ENCODE results near the gene SERGEF. TPM values are rescaled to one million over a fixed set of nuclear protein-coding genes. Genes with fewer than 3 reads are reported as not detected.
A peak's percentile ranks its signal among the peaks of the same experiment; 100 is the strongest.

The SERGEF gene
- total RNA-seq, 4 donors from 2014 or later, result 42.1 to 61.6 (median 53.9) TPM

- Histone ChIP-seq H3K36me3 (peaks cover 0 to 3% (median 0%) of the 10 kb centered on the region in 3 donors), H3K27ac (no peak overlapping the region), H3K27me3 (no peaks in the 10 kb centered on the region), H3K9me3 (no peaks in the 10 kb centered on the region), H3K4me3 (no peak overlapping the region), H3K4me1 (no peaks in the 10 kb centered on the region)
- no peak for TF ChIP-seq POLR2A (IDR thresholded peaks at IDR 0.05)
- TF ChIP-seq EP300 (IDR thresholded peaks at IDR 0.05), result no peak
- no peak for TF ChIP-seq CTCF (IDR thresholded peaks at IDR 0.05)
- DNase-seq (ENCODE audit: low spot score in 2 of 2), result no peak
- WGBS, 2 donors, result 91 to 94% methylated on average over 2 of the region's 2 CpGs
These were observed 164.1 kb downstream of the SERGEF start for GRCh38 chr11:17848715-17849114.

- H3K27me3 ChIP-seq, result no peaks in the 10 kb centered on the region
- H3K36me3 ChIP-seq, result peaks cover 0 to 3% (median 0%) of the 10 kb centered on the region in 3 donors
- WGBS, 2 donors, result 64 to 72% methylated on average over 7 of the region's 7 CpGs
- no peaks in the 10 kb centered on the region for H3K9me3 ChIP-seq
- no peaks in the 10 kb centered on the region for H3K4me1 ChIP-seq
- no peak overlapping the region for H3K4me3 ChIP-seq
- H3K27ac ChIP-seq, result no peak overlapping the region
- TF ChIP-seq POLR2A (IDR thresholded peaks at IDR 0.05) (no peak), EP300 (IDR thresholded peaks at IDR 0.05) (no peak), CTCF (IDR thresholded peaks at IDR 0.05) (no peak)
- DNase-seq (ENCODE audit: low spot score in 2 of 2), result no peak
These were observed 165.9 kb downstream of the SERGEF start for GRCh38 chr11:17846852-17847453.

- Histone ChIP-seq H3K4me3 (no peak overlapping the region), H3K36me3 (peaks cover 0 to 3% (median 0%) of the 10 kb centered on the region in 3 donors), H3K27me3 (no peaks in the 10 kb centered on the region), H3K4me1 (no peaks in the 10 kb centered on the region), H3K9me3 (no peaks in the 10 kb centered on the region), H3K27ac (no peak overlapping the region)
- peak in 1 of 2 donors; percentile 17 for DNase-seq (ENCODE audit: low spot score in 2 of 2)
- no peak for TF ChIP-seq POLR2A (IDR thresholded peaks at IDR 0.05)
- TF ChIP-seq EP300 (IDR thresholded peaks at IDR 0.05), result no peak
- no peak for TF ChIP-seq CTCF (IDR thresholded peaks at IDR 0.05)
These were observed 167.4 kb downstream of the SERGEF start for GRCh38 chr11:17845431-17845881.

GRCh38 chr11:17840101-17840548 lies 172.7 kb downstream of the SERGEF start:
- Histone ChIP-seq H3K27me3 (no peaks in the 10 kb centered on the region), H3K9me3 (no peaks in the 10 kb centered on the region), H3K4me3 (no peak overlapping the region), H3K36me3 (no peaks in the 10 kb centered on the region), H3K27ac (no peak overlapping the region), H3K4me1 (no peaks in the 10 kb centered on the region)
- DNase-seq (ENCODE audit: low spot score in 2 of 2), result no peak
- TF ChIP-seq POLR2A (IDR thresholded peaks at IDR 0.05) (no peak), EP300 (IDR thresholded peaks at IDR 0.05) (no peak), CTCF (IDR thresholded peaks at IDR 0.05) (no peak)
- 84 to 94% methylated on average over 4 of the region's 4 CpGs for WGBS, 2 donors

GRCh38 chr11:17839450-17839849 lies 173.4 kb downstream of the SERGEF start:
- WGBS, 2 donors, result 63 to 68% methylated on average over 5 of the region's 5 CpGs
- TF ChIP-seq CTCF (IDR thresholded peaks at IDR 0.05) (no peak), POLR2A (IDR thresholded peaks at IDR 0.05) (no peak), EP300 (IDR thresholded peaks at IDR 0.05) (no peak)
- H3K4me3 ChIP-seq, result no peak overlapping the region
- H3K4me1 ChIP-seq, result no peaks in the 10 kb centered on the region
- no peak for DNase-seq (ENCODE audit: low spot score in 2 of 2)
- H3K9me3 ChIP-seq, result no peaks in the 10 kb centered on the region
- no peaks in the 10 kb centered on the region for H3K27me3 ChIP-seq
- no peaks in the 10 kb centered on the region for H3K36me3 ChIP-seq
- no peak overlapping the region for H3K27ac ChIP-seq

Measured in tibial nerve (tissue), 4 donors.